Stimulated activated CD4-positive, alpha-beta T cell treated with anti-CD3 and anti-CD28 coated beads, TNF-alpha, amount 100 ng/mL, for 48 hours (primary cell): ENCODE measurements around the gene YKT6.

ENCODE experiments used
- DNase-seq, 3 donors: peaks; one replicate each; pipeline ENCODE4 v3.0.0-alpha.2; 2020; ENCODE audit warnings: low read depth in 3 of 3

YKT6 gene

GRCh38 chr7:44232901-44233715 is 32.3 kb downstream of the YKT6 start:
- no peak for DNase-seq

GRCh38 chr7:44235066-44235465 is 34.3 kb downstream of the YKT6 start:
- DNase-seq, result no peak

GRCh38 chr7:44235582-44236332 is 35.0 kb downstream of the YKT6 start:
- DNase-seq, result no peak

- DNase-seq, result no peak
These were observed 35.6 kb downstream of the YKT6 start for GRCh38 chr7:44236333-44236728.

GRCh38 chr7:44237696-44238095 is 36.9 kb downstream of the YKT6 start:
- DNase-seq, result no peak

GRCh38 chr7:44238116-44238695 is 37.4 kb downstream of the YKT6 start:
- DNase-seq, result no peak

GRCh38 chr7:44239361-44239760 is 38.6 kb downstream of the YKT6 start:
- DNase-seq, result no peak

- DNase-seq, result no peak
These were observed 39.6 kb downstream of the YKT6 start for GRCh38 chr7:44240376-44240775.

- peak; percentile 34 to 42 (median 40) for DNase-seq
These were observed 40.3 kb downstream of the YKT6 start for GRCh38 chr7:44240983-44241510.

GRCh38 chr7:44242091-44242490 is 41.3 kb downstream of the YKT6 start:
- DNase-seq, result no peak

- no peak for DNase-seq
These were observed 43.5 kb downstream of the YKT6 start for GRCh38 chr7:44244282-44244681.

- DNase-seq, result no peak
These were observed 45.8 kb downstream of the YKT6 start for GRCh38 chr7:44246396-44247113.

GRCh38 chr7:44247868-44248651 is 47.3 kb downstream of the YKT6 start:
- no peak for DNase-seq

GRCh38 chr7:44249639-44250234 is 49.0 kb downstream of the YKT6 start:
- DNase-seq, result no peak

GRCh38 chr7:44251269-44251668 is 50.5 kb downstream of the YKT6 start:
- DNase-seq, result no peak

- DNase-seq, result no peak
These were observed 51.1 kb downstream of the YKT6 start for GRCh38 chr7:44251881-44252280.

GRCh38 chr7:44256459-44256858 is 55.7 kb downstream of the YKT6 start:
- DNase-seq, result no peak

- no peak for DNase-seq
These were observed 56.4 kb downstream of the YKT6 start for GRCh38 chr7:44257213-44257612.

- DNase-seq, result peak; percentile 60 to 80 (median 68)
These were observed 57.0 kb downstream of the YKT6 start for GRCh38 chr7:44257618-44258422.

GRCh38 chr7:44258423-44258760 is 57.6 kb downstream of the YKT6 start:
- DNase-seq, result no peak
